ENCODE measurements around the gene KRTAP10-1. TPM values are rescaled to one million over a fixed set of nuclear protein-coding genes. Genes with fewer than 3 reads are reported as not detected.

The KRTAP10-1 gene
- total and polyA plus RNA-seq, 9 of the 15 experiments (the other 6 are each of a cell fraction or from before 2014, with no cell fraction given), result not detected

- TF ChIP-seq HBP1 (CRISPR knock-in tag; IDR thresholded peaks at IDR 0.05) (no peak), REST (IDR thresholded peaks at IDR 0.05; ENCODE audit: borderline replicate concordance) (peak; percentile 93), REST (CRISPR knock-in tag; IDR thresholded peaks at IDR 0.05; ENCODE audit: low read depth) (no peak), ESRRA (IDR thresholded peaks at IDR 0.05; ENCODE audit: borderline replicate concordance, low read depth) (peak; percentile 50; the same call in 1 of the 2 replicates), ZNF280B (CRISPR knock-in tag; IDR thresholded peaks at IDR 0.05) (no peak), HDGF (IDR thresholded peaks at IDR 0.05) (0 out of 2 replicates have a peak, but pooled peaks have one; percentile 34), KDM5B (IDR thresholded peaks at IDR 0.05; ENCODE audit: insufficient replicate concordance, low read depth, low read length) (no peak), CBX5 (IDR thresholded peaks at IDR 0.05; ENCODE audit: borderline replicate concordance, low read depth) (no peak), RB1 (IDR thresholded peaks at IDR 0.05; ENCODE audit: low read depth) (peak; percentile 73; the same call in 1 of the 2 replicates), HMG20B (CRISPR knock-in tag; IDR thresholded peaks at IDR 0.05) (no peak), CREB3 (tag; conservative IDR thresholded peaks at IDR 0.05; ENCODE audit: low read depth) (no peak), ZNF140 (CRISPR knock-in tag; IDR thresholded peaks at IDR 0.05) (no peak), CBFA2T2 (conservative IDR thresholded peaks at IDR 0.05) (no peak), MAX (CRISPR knock-in tag; IDR thresholded peaks at IDR 0.05) (0 out of 2 replicates have a peak, but pooled peaks have one; percentile 27), MAFK (IDR thresholded peaks at IDR 0.05; ENCODE audit: low read length) (peak; percentile 27; the same call in 1 of the 2 replicates), NCOA4 (IDR thresholded peaks at IDR 0.05; ENCODE audit: partially characterized antibody) (no peak)
These were observed 29.3 kb downstream of the KRTAP10-1 start (continued) for GRCh38 chr21:44510508-44511218.

Measured in K562 (cell line).